Upper lobe of left lung (tissue), 4 donors: ENCODE results near the gene PAM.

Experiments used
- POLR2A ChIP-seq, 4 donors: fragments of 450-650 bp; IDR thresholded peaks; one replicate each; pipeline ENCODE4 v1.5.1; 2016 to 2017; ENCODE audit warnings: antibody characterized with exemption in 4 of 4, mild to moderate bottlenecking in 2 of 4
- POLR2AphosphoS5 ChIP-seq, 2 donors: sonication (generic); formaldehyde crosslinking; IDR thresholded peaks; one replicate each; pipeline ENCODE4 v1.5.1; 2017; ENCODE audit warnings: antibody characterized with exemption in 2 of 2

GRCh38 chr5:102845041-102845440 lies 89.9 kb downstream of the PAM start:
- TF ChIP-seq POLR2A (IDR thresholded peaks at IDR 0.05) (no peak), POLR2AphosphoS5 (IDR thresholded peaks at IDR 0.05) (no peak)
